ENCODE data around the gene SLC3A2.
"Not testable (repeated sequence)": the region's sequence is repeated elsewhere in the genome, so short reads cannot be mapped to it uniquely, and the experiment has no call there.

The SLC3A2 gene

GRCh38 chr11:62933750-62934495 is 53.2 kb downstream of the SLC3A2 start:
- no peak for DNase-seq

GRCh38 chr11:62934496-62934785 is 53.7 kb downstream of the SLC3A2 start:
- DNase-seq: no peak

DNA sequence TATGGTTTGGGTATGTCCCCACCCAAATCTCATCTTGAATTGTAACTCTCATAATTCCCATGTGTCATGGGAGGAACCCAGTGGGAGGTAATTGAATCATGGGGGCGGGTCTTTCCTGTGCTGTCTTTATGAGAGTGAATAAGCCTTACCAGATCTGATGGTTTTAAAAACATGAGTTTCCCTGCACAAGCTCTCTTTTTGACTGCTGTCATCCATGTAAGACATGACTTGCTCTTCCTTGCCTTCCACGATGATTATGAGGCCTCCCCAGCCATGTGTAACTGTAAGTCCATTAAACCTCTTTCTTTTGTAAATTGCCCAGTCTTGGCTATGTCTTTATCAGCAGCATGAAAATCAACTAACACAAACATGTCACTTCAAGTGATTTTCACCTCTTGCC is 56.8 kb downstream of the SLC3A2 start:
- DNase-seq: not testable (repeated sequence)

All from stimulated activated CD4-positive, alpha-beta T cell treated with anti-CD3 and anti-CD28 coated beads, Interleukin-12 subunit alpha, Interleukin-12 subunit beta, amount 100 ng/mL, for 4 hours (primary cell).